Stimulated activated CD4-positive, alpha-beta T cell treated with anti-CD3 and anti-CD28 coated beads, Interleukin-1b, Interleukin-23, amount 100 ng/mL, for 1 hour (primary cell): ENCODE measurements around the gene SCG5.
A peak's percentile ranks its signal among the peaks of the same experiment; 100 is the strongest.
"Not testable (repeated sequence)": the region's sequence is repeated elsewhere in the genome, so short reads cannot be mapped to it uniquely, and the experiment has no call there.

Experiments used
- DNase-seq, 2 donors: peaks; one replicate each; pipeline ENCODE4 v3.0.0-alpha.2; 2020; ENCODE audit warnings: low read depth in 2 of 2

Gene SCG5, protein sequence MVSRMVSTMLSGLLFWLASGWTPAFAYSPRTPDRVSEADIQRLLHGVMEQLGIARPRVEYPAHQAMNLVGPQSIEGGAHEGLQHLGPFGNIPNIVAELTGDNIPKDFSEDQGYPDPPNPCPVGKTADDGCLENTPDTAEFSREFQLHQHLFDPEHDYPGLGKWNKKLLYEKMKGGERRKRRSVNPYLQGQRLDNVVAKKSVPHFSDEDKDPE

DNA sequence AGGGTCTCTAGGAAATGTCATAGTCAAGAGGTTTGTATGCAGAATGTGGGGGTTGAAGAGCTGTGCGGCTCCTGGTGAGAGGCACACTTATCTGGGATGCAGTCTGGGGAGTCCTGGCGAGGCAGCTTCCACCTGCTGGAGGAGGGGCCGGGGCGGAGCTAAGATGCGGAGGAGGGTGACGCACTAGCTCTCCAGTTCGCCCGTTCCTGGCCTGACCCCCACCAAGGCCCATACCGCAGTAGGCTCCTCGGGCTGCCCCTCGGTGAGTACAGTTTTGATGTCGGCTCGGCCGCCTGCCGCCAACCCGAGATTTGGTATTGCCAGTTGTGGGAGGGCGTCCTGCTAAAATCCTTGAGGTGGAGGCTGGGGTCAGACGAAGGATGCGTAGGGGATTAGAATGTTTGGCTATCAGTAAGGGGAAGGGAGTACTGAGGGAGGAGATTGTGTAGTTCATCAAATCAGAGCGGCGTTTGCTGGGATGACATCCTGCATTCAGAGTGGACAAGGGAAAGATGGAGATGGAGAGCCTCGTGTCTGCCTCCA lies at the start of gene SCG5:
SCG5 (plus strand) TSS at position 194 of the 543 bp plus-strand sequence. CDS start 1,883 bp downstream, outside the sequence.
- DNase-seq = no peak

DNA sequence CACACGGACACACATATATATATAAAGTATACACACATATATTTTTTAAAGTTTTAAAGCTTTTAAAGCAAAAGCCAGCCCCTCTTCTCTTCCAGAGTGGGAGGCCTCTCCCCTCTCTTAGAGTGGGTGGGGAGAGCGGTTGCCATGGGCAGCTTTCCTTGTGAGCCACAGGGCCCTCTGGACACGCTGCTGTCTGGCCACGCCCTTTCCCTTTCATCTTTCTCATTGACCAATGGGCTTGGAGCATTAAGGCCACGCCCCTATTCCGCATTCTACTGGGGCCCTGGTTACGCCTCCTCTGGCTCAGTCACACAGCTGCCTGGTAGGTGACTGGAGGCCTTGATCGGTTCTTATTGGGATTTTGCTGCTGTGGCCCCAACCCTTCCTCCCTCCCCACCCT lies 48.4 kb upstream of the SCG5 start, which contains the start of gene GOLGA8N:
GOLGA8N (plus strand) TSS at position 306 of the 400 bp plus-strand sequence.
- not testable (repeated sequence) for DNase-seq

DNA sequence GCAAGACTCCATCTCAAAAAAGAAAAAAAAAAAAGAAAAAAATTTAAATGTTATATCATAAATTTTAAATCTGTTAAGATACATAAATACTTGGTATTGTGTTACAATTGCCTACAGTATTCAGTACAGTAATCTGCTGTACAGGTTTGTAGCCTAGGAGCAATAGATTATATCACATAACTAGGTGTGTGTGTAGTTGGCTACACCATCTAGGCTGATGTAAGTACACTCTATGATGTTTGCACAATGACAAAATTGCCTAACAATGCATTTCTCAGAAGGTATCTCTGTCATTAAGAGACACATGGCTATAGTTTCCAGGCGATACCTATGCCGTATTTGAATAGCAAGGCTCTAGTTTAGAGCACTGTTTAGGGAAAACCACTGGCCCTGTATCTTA lies 32.0 kb upstream of the SCG5 start:
- not testable (repeated sequence) for DNase-seq

DNA sequence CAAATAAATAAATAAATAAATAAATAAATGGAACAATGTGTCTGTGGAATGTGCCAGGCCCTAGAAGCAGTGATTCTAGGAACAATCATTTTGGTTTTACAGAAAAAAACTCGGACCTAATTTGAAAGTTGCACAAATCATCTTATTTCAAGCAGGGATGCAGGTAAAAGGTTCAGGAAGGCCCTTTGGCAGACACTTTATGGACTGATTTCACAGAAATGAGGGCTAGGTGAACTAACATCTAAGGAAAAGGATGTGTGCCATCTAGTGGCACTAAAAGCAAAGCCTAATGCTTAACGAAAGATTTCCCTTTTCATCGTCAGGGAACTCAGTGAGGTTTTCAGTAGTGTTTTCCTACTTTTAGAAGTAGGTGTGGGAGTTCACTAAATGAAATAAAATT lies 30.8 kb upstream of the SCG5 start:
- DNase-seq = not testable (repeated sequence)

DNA sequence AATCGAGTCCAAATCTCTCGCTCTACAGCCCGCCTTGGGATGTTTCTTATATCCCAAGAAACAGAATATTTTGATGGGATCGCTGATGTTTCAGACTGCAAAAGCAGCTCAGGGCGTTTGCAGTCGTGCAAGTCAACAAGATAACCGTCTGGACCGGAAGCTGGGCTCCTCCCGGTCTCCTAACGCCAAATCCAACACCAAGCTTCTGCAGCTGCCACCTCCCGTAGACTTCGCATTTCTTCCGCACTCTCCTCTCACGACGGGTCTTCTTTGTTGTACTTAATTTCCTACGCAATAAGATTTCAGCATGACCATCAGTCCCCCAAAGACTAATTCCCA lies 26.8 kb upstream of the SCG5 start:
- DNase-seq = not testable (repeated sequence)

DNA sequence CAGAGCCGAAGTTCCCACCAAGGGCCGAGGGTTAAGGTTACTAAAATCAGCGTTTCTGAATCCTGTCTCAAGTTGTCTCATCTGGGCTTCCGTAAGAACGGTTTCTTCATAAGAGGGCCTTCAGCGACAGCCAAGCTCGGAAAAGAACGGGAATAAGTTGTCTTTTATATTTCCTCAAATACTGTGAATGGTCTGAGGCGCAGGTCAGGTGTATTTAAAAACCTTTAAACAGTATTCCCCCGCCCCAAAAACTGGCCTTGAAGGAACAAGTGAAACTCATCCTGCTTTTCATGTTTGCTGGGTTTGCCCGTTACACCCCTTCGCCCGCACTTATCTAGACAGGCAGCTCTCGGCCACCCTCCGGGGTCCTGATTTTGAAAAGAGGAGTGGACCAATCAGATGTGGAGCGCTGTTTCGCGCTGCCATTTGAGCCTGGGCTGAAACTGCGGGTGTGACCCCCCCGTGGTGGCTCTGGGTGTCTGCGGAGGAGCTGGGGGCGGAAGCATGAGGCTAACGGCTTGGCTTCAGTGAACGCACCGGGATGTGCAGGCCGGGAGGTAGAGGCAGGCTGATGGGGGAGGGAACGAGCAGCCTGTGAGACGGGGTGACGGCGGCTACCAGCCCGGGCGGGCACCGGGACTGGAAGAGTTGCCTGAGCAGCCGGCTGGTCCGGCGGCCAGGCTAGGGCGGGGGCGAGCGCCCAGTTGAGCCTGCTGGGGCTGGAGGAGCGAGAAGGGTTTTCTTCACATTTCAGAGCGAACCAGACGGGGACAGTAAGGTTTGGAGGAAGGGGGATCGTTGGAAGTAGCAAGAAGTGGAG lies 26.2 kb upstream of the SCG5 start, which contains the start of gene ARHGAP11A:
ARHGAP11A (plus strand) TSS at position 454 of the 820 bp plus-strand sequence. CDS start 708 bp downstream, outside the sequence.
- DNase-seq = peak; percentile 47 to 48

DNA sequence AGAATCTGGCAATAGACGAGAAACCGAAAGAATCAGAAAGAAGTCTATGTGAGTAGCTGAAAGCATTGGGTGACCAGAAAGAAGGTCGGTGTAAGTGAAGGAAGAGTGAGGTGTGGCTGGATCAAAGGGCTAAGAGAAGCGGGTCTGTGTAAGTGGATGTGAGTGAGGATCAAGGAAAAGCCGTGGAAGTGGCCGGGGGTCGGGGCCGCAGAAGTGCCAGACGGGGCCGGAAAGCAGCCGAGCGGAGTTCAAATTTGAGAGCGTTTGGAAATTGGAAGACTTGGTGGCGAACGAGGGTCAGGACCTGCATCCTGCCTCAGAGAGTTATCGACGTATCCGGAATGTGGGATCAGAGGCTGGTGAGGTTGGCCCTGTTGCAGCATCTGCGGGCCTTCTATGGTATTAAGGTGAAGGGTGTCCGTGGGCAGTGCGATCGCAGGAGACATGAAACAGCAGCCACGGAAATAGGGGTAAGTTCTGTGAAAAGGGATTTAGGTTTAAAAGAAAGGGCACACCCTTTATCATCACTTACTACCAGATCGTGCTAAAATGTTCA lies 25.6 kb upstream of the SCG5 start:
- DNase-seq = not testable (repeated sequence)

DNA sequence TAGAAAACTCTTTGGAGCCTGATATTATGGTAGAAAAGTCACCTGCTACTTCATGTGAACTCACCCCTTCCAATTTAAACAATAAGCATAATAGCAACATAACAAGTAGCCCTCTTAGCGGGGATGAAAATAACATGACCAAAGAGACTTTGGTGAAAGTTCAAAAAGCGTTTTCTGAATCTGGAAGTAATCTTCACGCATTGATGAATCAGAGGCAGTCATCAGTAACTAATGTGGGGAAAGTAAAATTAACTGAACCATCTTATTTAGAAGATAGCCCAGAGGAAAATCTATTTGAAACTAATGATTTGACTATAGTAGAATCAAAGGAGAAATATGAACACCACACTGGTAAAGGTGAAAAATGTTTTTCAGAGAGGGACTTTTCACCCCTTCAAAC lies 5.1 kb upstream of the SCG5 start:
- DNase-seq = no peak

DNA sequence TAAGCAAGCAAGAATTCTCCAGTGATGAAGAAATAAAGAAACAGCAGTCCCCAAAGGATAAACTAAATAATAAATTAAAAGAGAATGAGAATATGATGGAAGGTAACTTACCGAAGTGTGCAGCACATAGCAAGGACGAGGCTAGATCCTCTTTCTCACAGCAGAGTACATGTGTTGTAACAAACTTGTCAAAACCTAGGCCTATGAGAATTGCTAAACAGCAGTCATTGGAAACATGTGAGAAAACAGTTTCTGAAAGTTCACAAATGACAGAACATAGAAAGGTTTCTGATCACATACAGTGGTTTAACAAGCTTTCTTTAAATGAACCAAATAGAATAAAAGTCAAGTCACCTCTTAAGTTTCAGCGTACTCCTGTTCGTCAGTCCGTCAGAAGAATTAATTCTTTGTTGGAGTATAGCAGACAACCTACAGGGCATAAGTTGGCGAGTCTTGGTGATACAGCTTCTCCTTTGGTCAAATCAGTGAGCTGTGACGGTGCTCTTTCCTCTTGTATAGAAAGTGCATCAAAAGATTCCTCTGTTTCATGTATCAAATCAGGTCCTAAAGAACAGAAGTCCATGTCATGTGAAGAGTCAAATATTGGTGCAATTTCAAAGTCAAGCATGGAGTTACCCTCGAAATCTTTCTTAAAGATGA lies 4.5 kb upstream of the SCG5 start:
- DNase-seq = no peak

DNA sequence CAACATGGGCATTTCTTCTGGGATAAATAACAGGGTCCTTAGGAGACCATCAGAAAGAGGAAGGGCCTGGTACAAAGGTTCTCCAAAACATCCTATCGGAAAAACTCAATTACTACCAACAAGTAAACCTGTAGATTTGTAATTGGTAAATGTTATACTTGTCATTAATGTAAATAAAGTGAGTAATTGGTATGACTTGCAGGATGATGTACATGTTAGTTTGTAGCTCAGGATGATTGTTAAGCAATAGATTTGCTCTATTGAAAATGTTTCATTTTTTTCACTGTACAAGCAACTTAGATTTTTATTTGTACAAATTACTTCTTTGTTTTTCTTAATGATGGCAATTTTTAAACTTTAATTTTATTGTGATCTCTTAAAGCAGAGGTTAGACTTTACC lies 3.8 kb upstream of the SCG5 start:
- DNase-seq = no peak

DNA sequence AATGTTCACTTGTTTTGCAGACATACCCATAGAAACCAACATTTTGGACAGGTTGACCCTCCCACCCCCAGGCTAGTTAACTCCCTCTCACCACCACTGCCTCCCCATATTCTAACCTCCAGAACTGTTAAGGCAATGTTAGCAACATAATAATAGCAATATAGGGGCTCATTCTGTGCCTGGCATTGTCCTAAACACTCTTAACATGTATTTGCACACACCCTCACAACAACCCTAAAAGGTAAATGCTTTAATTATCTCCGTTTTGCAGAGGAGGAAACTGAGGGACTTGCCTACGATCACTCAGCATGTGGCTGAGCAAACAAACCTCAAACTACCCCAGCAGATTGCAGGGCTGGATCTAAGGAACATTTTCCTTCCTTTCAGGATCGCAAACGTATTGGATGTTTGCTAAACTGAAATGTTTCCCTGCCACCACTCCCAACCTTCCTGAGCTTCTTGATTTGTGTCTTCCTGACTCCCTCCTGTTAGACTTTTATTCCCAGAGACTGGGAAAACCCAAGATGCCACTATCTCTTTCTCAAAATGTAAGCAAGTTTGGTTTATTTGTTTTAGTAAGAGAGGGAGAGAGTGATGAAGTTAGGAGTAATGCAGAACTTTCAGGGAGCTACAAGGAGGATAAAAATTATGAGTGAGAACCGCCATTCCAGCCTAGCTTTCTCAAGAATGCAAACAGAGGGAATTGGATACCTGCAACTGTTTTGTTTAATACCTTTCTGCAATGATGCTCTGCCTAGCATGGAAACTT lies 1.3 kb downstream of the SCG5 start:
- DNase-seq = no peak

DNA sequence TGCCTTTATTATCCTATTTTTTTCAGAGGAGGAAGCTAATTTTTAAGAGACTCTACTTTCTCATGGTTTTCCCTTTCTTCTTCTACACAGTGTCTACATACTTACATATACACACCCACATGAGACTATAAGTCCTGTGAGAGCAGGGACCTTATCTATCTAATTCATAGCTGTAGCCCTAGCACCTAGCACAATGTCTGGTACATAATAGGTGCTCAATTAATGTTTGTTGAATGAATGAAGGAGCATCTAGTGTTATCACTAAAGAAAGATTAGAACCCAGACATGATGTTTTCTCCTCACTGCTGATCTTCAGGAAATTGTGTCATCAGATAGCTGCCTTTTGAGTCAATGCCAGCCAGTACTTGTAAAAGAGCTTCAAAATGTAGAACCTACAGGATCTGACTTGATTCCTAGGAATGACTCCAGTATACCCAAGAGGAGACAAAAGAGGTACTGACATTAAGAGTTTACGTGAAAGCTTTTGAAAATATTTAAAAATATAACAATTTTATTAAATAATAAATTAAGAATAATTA lies 2.5 kb downstream of the SCG5 start:
- DNase-seq = no peak

DNA sequence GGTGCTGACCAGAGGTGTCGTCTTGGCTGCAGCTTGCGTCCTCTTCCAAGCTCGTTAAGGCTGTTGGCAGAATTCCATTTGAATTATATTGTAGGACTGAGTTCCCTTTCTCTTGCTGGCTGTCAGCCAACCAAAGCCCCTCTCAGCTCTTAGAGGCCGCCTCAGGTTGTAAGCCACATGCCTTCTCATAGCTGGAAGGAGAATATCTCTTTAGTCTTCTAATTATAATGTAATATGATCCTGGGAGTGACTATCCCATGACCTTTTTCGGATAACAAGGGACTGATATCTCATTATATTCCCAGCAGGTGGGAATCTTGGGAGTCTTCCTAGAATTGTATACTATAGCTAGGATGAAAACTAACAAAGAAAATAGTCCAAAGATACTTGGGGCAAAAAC lies 4.8 kb downstream of the SCG5 start:
- DNase-seq = no peak

DNA sequence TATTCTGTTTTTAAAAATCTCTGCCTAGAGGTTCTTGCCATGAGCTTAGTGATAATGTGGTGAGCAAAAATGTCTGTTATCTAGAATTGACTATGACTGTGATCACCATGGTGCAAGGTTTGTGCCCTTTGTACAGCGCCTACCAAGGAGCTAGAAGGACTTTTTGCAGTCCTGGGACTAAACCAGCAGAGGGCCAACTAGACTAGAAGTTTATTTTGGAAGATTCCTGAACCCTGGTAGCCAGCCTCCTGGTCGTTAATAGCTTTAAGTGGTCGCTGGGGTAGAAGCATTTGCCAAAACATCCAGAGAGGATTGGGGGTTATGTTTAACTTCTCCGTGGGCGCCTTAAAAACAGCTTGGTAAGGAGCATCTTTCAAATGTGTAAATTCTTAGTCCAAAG lies 7.8 kb downstream of the SCG5 start:
- DNase-seq = no peak

DNA sequence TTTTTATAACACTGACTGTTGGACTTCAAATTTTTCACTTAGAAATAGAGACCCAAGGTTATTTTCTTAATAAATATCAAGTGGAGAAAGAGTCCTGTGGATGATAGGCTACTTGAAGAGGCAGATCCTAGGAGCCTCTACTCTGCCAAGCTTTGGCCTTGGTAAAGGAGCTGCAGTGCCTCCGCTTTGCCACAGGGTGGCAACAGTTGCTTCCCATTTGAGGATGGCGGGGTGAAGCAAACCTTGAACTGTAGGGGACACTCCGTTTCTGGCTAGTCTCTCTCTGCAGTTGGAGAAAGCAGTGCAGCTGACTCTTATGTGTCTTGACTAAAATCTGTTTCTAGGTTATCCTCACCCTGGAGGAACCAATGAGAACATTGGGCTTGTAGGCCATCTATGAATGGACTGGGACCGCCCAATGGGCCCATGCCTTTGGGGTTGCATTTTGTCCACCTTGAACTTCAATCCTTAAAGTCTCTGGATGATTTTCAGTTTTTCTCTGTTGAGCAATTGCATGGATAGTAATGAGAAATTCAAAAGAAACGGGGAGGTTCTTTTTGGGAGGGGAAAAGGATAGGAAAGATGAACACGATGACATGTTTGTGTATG lies 9.8 kb downstream of the SCG5 start:
- DNase-seq = peak in 1 of 2 donors; percentile 16

DNA sequence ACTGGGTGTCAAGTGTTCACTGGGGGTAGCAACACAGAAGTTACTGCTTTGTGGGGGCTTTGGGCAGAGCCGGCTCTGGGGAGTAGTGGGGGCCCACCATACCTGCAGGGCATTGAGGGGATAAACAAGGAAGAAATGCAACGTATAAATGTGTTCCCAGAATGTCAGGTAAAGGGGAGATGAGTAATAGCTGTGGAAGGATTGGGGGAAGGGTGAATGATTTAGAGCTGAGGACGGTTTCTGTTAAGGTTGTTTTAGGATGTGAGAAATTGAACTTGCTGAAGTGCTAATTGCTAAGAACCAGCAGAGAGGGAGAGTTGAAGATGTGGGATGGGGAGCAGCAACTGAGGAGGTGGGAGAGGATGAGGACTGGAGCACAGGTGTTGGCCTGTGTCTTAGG lies 10.7 kb downstream of the SCG5 start:
- no peak for DNase-seq

DNA sequence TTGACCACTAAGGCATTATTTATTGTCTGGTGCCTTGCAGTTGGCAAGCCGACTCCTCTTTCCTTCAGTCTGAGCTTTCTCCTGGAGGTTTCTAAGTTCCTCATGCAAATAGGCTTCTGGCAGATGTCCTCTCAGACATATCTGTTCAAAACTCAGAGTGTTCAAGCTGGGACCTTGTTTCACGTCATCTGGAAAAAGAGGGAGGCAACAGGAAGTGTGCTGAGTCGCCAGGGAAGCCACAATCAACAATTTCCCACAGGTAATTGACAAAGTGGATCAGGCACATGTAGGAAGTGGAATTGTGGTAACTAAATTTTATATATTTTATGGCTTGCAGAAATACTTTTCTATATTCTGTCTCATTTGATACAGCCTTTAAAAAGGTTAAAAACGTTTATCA lies 14.6 kb downstream of the SCG5 start:
- DNase-seq = no peak

DNA sequence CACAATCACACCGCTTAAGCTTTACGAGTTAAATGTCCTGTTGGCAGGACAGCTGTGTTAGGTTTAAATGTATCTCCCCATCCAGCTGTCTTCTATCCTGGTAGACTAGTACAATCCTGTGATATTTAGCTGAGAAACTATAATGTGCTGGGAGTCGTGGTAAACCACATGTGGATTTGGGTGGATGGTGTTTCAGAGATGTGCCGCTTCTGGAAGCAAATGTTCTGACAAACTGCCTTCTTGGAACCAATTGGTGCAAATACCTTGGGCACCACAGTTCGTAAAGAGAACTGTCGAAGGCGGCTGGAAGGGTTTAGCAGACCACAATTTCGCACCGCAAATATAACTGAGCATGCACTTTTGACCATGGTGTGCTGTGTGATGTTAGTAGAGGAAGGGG lies 15.0 kb downstream of the SCG5 start:
- no peak for DNase-seq

DNA sequence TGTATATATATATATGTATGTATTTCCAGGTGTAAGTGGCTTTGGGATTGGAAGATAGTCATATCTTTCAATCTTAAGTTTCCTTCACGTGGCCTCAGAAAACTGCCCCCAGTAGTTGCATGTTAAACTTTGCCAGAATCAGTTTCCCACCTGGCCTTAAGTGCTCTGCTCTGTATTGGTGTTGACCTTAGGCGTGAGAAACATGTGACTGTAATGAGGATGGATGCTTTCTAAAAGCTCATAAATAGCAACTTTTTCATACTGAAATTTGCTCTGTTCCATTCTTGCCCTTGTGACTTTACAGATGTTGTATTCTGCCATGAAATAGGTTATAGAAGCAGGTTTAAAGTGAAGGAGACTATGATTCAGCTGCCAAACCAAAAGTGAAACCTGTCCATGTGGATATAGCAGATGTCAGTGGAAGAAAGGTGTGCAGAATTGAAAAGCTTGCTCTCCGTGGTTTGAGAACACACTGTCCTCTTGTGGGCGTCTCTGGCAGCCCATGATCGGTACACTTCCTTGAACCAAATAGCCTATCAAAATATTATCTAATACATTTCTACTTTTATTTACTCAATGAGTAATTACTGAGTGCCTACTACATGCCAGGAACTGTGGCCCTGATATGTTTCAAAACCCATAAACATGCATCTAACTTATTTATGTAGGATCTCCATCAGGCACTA lies 15.8 kb downstream of the SCG5 start:
- no peak for DNase-seq

DNA sequence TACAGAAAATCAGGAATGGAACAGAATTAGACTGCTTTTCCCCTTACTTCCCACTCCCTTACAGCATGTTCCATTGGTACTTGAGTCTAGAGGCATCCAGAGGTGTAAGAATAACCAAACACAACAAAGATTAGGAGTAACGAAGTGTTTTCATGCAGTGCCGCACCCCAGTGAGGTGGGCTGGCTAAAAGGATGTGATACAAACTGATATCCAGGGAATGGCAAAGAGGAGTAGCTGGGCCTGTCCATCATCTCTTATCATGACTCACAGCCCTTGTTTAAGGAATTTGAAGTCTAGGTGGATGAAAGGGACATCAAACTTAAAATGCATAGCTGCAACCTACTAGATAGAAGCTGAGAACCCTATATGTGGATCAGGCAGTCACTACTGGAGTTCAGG lies 16.4 kb downstream of the SCG5 start:
- no peak for DNase-seq
